CD4-positive, alpha-beta T cell treated with Interleukin-6 for 4 hours (primary cell): ENCODE data around the gene SOCS6.
"Not testable (repeated sequence)": the region's sequence is repeated elsewhere in the genome, so short reads cannot be mapped to it uniquely, and the experiment has no call there.

Source experiments
- DNase-seq: peaks from one replicate; pipeline ENCODE4 v3.0.0-alpha.2; 2020; ENCODE audit warnings: mixed read lengths

The SOCS6 gene

DNA sequence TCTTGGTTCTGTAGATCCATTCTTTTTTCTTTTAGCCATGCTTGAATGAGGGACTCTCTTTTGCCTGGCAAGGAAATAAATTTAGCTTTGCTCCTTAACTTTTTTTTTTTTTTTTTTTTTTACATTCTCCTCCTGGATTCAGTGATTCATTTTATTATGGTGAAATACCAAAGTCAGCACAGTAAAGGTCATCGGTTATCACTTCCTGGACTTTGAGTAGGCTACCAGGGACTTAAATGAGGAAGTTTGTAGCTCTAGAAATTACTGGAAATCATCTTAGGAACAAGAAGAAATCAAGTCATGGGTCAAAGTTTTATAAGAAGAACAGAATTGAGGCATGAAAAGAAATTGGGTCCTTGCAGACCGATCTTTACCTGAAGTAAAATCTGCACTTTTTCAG lies 75.0 kb downstream of the SOCS6 start:
- no peak for DNase-seq

DNA sequence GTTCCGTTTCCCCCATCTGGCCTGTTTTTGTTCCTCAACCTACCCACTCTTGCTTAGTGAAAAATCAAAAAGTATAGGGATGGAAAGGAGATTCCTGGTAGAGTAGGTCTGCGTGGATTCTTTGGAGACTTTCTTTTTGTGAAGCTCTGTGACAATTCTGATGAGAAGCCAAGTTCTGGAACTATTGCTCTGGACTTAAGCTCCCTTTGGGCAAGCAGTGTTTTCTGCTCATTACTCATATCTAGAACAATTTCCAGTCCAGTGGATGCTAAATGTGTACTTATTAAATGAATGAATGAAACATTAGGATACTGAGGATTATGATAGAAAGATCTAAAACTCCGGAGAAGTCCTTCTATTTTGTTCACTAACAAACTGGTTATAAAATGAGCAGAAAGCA lies 76.5 kb downstream of the SOCS6 start:
- no peak for DNase-seq

DNA sequence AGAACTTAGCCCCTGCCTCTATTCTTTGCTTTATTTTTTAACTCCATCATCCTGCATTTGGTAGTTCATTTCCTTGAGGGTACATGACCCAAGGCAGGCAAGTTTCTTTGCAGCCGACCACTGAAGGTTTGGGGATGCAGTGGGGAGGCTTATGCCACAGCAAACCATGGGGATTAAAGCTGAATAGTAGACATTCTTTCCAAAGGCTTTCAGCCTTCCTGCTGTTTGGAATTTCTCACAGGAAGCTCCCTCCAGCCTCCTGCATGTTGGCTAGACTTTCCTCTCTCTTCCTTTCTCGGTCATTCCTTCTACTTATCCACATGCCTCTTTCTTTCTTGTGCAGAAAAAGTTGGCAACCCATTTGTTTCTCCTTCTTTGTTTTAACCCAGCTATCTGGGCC lies 77.3 kb downstream of the SOCS6 start:
- no peak for DNase-seq

DNA sequence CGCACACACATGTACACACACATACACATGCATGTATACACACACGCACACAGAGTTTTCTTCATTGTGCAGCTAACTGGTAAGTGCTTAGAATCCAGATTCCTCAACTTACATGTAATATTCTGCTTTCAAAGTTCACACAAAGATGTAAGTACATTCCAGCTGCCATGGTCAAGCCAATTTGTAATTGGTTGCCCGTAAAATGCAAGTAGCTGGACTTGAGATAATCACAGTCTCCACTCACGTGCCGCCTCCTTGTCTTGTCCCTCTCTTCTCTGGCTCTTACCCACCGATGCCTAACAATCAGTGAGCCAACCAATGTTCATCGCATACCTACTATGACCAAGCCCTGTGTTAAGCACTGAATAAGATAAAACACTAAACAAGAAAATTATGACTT lies 77.8 kb downstream of the SOCS6 start:
- no peak for DNase-seq

- DNase-seq: not testable (repeated sequence)
These were observed 78.5 kb downstream of the SOCS6 start for GRCh38 chr18:70367344-70367743.

- DNase-seq: no peak
These were observed 80.1 kb downstream of the SOCS6 start for GRCh38 chr18:70368903-70369302.

DNA sequence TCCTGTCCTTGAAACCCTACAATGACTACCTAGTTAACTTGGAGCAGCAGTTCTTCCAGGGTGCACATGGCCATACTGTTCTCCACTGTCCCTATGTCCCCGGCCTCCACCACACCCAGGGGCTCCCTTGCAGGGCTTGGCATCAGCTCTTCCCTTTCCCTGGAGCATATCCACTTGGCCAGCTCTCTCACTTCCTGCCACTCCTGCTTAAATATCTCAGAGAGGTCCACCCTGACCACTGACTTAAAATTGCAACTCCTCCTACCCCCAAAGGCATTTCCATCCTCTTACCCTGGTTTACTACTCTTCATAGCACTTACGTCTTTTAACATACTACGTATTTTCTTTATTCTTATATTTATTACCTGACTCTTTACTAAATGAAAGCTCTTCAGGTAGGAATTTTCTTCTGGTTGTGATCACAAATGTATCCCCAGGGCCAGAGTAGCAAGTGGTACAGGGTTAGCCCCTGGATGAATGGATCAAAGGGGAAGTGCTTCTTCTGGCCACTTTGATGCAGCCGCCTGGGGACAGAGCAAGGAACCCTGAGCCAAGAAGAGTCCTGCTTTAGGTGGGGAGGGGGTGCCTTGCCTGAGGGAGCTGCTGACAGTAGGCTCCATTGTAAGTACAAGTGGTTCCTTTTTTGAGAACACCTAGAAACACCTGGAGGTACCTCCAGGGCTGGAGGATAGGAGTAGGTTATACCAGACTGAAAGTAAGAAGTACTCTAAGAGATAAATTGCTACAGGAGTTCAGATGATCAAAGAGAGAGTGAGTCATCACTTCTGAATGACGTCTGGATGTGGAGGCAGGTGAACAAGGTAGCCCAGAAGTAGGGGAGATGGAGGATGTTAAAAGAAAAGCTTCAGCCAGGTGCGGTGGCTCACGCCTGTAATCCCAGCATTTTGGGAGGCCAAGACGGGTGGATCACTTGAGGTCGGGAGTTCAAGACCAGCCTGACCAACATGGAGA lies 82.2 kb downstream of the SOCS6 start:
- no peak for DNase-seq

DNA sequence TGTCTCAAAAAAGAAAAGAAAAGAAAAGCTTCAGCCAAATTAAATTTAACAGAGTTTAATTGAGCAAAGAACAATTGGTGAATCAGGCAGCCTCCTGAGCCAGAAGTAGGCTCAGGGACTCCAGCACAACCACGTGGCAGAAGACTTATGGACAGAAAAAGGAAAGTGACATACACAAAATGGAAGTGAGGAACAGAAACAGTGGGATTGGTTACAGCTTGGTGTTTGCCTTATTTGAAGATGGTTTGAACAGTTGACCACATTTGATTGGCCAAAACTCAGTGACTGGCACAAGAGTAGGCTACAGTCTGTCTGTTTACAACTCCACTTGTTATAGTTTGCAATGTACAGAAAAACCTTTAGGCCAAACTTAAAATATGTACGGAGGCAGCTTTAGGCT lies 83.1 kb downstream of the SOCS6 start:
- DNase-seq: no peak

DNA sequence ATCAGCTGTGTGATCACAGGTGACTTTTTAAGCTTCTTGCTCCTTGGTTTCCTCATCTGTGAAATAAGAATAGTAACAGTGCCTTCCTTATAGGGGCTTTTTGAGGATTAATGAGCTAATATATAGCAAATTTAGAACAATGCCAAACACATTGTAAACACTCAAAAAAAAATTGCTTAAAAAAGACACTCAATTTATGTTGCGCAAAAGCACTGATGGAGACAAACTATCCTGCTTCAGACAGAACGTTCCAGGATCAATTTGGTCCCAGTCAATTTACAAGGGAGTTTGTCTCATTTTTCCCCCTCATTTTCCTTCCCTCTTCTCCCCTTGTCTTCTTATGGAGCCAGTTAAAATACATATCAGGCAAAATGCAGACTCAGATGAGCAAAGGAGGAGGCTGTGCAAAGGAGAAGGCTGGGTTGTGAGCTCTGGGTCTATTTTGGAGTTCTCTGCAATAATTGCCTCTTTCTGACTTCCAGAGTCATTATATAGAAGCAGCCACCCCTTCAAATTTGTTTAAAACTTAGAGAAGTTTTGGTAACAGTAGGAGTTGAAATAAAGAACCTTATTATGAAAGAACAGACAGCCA lies 83.7 kb downstream of the SOCS6 start:
- DNase-seq: no peak

DNA sequence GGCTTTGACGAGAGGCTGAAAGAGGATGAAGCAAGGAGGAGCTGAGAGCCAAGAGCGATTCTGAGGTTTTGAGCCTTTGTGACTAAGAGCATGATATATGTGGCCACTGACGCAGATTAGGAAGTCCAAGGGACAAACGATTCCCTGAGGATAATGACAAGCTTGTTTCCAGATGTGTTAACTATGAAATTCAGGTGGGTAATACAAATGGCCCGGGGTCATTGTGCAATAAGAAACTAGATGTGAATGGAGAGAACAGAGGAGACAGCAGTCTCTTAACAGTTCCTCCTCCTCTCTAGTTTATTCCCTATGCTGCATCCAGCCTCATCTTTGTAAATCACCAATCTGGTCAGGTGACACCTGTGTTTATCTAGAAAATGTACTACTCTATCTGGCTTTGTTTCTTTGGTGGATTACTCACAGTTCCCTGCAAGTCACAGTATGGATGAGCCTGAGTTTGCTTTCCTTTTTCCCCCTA lies 84.2 kb downstream of the SOCS6 start:
- DNase-seq: no peak

DNA sequence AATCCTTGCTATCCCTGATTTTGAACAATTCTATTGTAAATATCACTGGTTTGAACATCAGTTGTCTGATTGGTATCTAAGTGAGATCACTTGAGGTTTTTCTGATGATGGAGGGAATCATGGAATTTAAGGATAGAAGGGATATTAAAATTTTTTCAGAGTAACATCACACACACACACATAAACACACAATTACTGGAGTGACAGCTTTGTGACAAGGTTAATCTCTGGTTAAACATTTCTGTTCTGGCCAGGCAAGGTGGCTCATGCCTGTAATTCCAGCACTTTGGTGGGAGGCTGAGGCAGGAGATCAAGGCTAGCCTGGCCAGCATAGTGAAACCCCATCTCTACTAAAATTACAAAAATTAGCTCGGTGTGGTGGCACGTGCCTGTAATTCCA lies 85.3 kb downstream of the SOCS6 start:
- DNase-seq: no peak

- DNase-seq: no peak
These were observed 87.5 kb downstream of the SOCS6 start for GRCh38 chr18:70376137-70376913.

DNA sequence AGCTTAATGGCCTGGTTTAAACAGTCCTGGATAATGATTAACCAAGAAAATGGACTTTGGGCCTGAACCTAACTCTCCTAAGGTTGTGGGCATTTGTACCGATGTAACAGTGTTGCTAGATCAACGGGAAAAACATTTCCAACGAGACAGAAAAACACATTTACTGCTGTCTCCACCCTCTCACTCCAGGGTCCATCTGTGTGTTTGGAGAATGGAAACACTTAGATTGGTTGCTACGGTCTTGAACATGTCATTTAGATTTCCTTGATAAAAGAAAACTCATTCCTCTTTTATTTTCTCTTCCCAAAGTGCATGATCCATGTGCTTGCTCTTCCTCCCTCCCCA lies 88.0 kb downstream of the SOCS6 start:
- no peak for DNase-seq

GRCh38 chr18:70377317-70377799 lies 88.5 kb downstream of the SOCS6 start:
- no peak for DNase-seq

- DNase-seq: no peak
These were observed 89.2 kb downstream of the SOCS6 start for GRCh38 chr18:70377857-70378701.
